HepG2 (cell line): Measurements from ENCODE around the gene SMG5. TPM values are rescaled to one million over a fixed set of nuclear protein-coding genes. Genes with fewer than 3 reads are reported as not detected.
A peak's percentile ranks its signal among the peaks of the same experiment; 100 is the strongest.

Experiments
- KLF15 ChIP-seq: sonication (generic); formaldehyde crosslinking; IDR thresholded peaks from 2 replicates; pipeline ENCODE4 v1.8.1; 2023; ENCODE audit warnings: borderline replicate concordance, mild to moderate bottlenecking, inconsistent platforms, missing genetic modification reagents, mixed read lengths
- MBNL3 ChIP-seq: fragments of 250-450 bp; sonication (Bioruptor Pico); conservative IDR thresholded peaks from 2 replicates; pipeline ENCODE4 v1.8.0; 2022; ENCODE audit warnings: mild to moderate bottlenecking, inconsistent platforms
- MED13 ChIP-seq: sonication (generic); formaldehyde crosslinking; IDR thresholded peaks from 2 replicates; pipeline ENCODE4 v1.5.0; 2020; ENCODE audit warnings: missing genetic modification reagents
- MLLT10 ChIP-seq: sonication (generic); formaldehyde crosslinking; IDR thresholded peaks from 2 replicates; pipeline ENCODE4 v1.4.0; 2020; ENCODE audit warnings: missing genetic modification reagents
- NR2F1 ChIP-seq, 2 experiments: fragments of 450-650 bp in 1 of 2; formaldehyde crosslinking in 1 of 2; IDR thresholded peaks; 2 replicates each; pipeline versions ENCODE4 v1.5.0 to v1.6.1; 2016 to 2020; ENCODE audit warnings: mild to moderate bottlenecking in 1 of 2, missing compliant biosample characterization in 1 of 2, missing genetic modification reagents in 1 of 2, moderate library complexity in 1 of 2
- SETDB1 ChIP-seq: sonication (generic); formaldehyde crosslinking; IDR thresholded peaks from 2 replicates; pipeline ENCODE4 v1.5.1; 2020; ENCODE audit warnings: missing genetic modification reagents, mild to moderate bottlenecking, borderline replicate concordance
- SUZ12 ChIP-seq: fragments of 150-350 bp; IDR thresholded peaks from 2 replicates; pipeline ENCODE4 v1.6.1; 2014; ENCODE audit warnings: low read depth, low read length
- TARDBP ChIP-seq: sonication (generic); formaldehyde crosslinking; IDR thresholded peaks from 2 replicates; pipeline ENCODE4 v1.8.0; 2022; ENCODE audit warnings: mild to moderate bottlenecking, missing genetic modification reagents
- TBL1XR1 ChIP-seq: fragments of 150-350 bp; IDR thresholded peaks from 2 replicates; pipeline ENCODE4 v1.6.1; 2014; ENCODE audit warnings: borderline replicate concordance, low read length; ENCODE audit not compliant: partially characterized antibody
- YY1 ChIP-seq: IDR thresholded peaks from 2 replicates; pipeline ENCODE4 v1.6.1; 2011; ENCODE audit warnings: low read length, low read depth, moderate library complexity, mild to moderate bottlenecking; ENCODE audit not compliant: insufficient read depth, insufficient replicate concordance
- ZFP37 ChIP-seq: sonication (generic); formaldehyde crosslinking; IDR thresholded peaks from 2 replicates; pipeline ENCODE4 v1.4.0; 2020; ENCODE audit warnings: missing genetic modification reagents, borderline replicate concordance
- ZNF441 ChIP-seq: sonication (generic); formaldehyde crosslinking; IDR thresholded peaks from 2 replicates; pipeline ENCODE4 v1.7.0; 2021; ENCODE audit warnings: missing genetic modification reagents, borderline replicate concordance
- ZNF768 ChIP-seq: sonication (generic); formaldehyde crosslinking; IDR thresholded peaks from 2 replicates; pipeline ENCODE4 v1.4.0; 2020; ENCODE audit warnings: missing genetic modification reagents
- ZNF782 ChIP-seq: sonication (generic); formaldehyde crosslinking; IDR thresholded peaks from 2 replicates; pipeline ENCODE4 v1.4.0; 2020; ENCODE audit warnings: missing genetic modification reagents, mild to moderate bottlenecking, borderline replicate concordance
- polyA plus RNA-seq, 8 experiments: library from polyadenylated mRNA; depleted of rRNA in 3 of 8; stranded (reverse) in 7 of 8; unstranded in 1 of 8; fragments of >200 nt; fragmentation: Illumina TruSeq in 4 of 8; extraction: Trizol in 4 of 8; gene quantifications; 2 replicates each; pipeline versions ENCODE4 v1.2.1 to v1.2.3, GENCODE V29; 2011 to 2016; ENCODE audit warnings: low read depth in 4 of 8, missing spikeins in 1 of 8, mixed read lengths in 1 of 8; ENCODE audit not compliant: insufficient read depth in 1 of 8
- total RNA-seq, 5 experiments: library from RNA; depleted of rRNA; stranded (reverse); fragments of >200 nt; fragmentation: Illumina TruSeq; extraction: Trizol; gene quantifications; 2 replicates each; pipeline ENCODE4 v1.2.3, GENCODE V29; 2016; ENCODE audit warnings: low read depth in 1 of 5
- TF ChIP-seq, protein P1 (sequence below): sonication (generic); formaldehyde crosslinking; IDR thresholded peaks from 2 replicates; pipeline ENCODE4 v1.4.0; 2020; ENCODE audit warnings: missing genetic modification reagents
- TF ChIP-seq, protein P2 (sequence below): sonication (generic); formaldehyde crosslinking; IDR thresholded peaks from 2 replicates; pipeline ENCODE4 v1.8.0; 2022; ENCODE audit warnings: mild to moderate bottlenecking, missing genetic modification reagents, moderate library complexity
- TF ChIP-seq, protein P3 (sequence below): sonication (generic); IDR thresholded peaks from 2 replicates; pipeline ENCODE4 v1.6.1; 2016; ENCODE audit warnings: low read depth, borderline replicate concordance
- TF ChIP-seq, protein P4 (sequence below): sonication (generic); formaldehyde crosslinking; IDR thresholded peaks from 2 replicates; pipeline ENCODE4 v1.5.1; 2020; ENCODE audit warnings: mild to moderate bottlenecking, missing genetic modification reagents, moderate library complexity
- TF ChIP-seq, protein P5 (sequence below): IDR thresholded peaks from 2 replicates; pipeline ENCODE4 v1.6.1; 2016; ENCODE audit warnings: missing compliant biosample characterization, missing genetic modification reagents, borderline replicate concordance

SMG5 gene
- total and polyA plus RNA-seq, 2 of the 13 experiments (the other 11 are each of a cell fraction or from before 2014, with no cell fraction given): 50.5 to 84.0 TPM

DNA sequence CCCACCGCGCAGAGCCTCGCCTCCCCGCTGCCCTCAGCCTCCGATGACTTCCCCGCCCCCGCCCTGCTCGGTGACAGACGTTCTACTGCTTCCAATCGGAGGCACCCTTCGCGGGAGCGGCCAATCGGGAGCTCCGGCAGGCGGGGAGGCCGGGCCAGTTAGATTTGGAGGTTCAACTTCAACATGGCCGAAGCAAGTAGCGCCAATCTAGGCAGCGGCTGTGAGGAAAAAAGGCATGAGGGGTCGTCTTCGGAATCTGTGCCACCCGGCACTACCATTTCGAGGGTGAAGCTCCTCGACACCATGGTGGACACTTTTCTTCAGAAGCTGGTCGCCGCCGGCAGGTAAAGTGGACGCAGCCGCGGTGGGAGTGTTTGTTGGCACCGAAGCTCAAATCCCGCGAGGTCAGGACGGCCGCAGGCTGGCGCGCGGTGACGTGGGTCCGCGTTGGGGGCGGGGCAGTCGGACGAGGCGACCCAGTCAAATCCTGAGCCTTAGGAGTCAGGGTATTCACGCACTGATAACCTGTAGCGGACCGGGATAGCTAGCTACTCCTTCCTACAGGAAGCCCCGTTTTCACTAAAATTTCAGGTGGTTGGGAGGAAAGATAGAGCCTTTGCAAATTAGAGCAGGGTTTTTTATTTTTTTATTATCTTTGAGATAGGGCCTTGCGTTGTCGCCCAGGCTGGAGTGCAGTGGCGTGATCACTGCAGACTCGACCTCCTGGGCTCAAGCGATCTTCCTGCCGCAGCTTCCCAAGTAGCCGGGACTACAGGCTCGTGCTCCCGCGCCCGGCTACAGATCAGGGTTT, 69.6 kb downstream of the SMG5 start, which contains the start of gene PMF1 (continued):
- TF ChIP-seq, protein P1, sequence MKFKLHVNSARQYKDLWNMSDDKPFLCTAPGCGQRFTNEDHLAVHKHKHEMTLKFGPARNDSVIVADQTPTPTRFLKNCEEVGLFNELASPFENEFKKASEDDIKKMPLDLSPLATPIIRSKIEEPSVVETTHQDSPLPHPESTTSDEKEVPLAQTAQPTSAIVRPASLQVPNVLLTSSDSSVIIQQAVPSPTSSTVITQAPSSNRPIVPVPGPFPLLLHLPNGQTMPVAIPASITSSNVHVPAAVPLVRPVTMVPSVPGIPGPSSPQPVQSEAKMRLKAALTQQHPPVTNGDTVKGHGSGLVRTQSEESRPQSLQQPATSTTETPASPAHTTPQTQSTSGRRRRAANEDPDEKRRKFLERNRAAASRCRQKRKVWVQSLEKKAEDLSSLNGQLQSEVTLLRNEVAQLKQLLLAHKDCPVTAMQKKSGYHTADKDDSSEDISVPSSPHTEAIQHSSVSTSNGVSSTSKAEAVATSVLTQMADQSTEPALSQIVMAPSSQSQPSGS (CRISPR knock-in tag): 0 out of 2 replicates have a peak, but pooled peaks have one; percentile 26
- TF ChIP-seq MLLT10 (CRISPR knock-in tag) (no peak), ZFP37 (CRISPR knock-in tag) (no peak; the same call in 1 of the 2 replicates), TARDBP (peak; percentile 66), SETDB1 (CRISPR knock-in tag) (no peak), ZNF782 (CRISPR knock-in tag) (peak; percentile 69; the same call in 1 of the 2 replicates), ZNF768 (no peak), ZNF441 (CRISPR knock-in tag) (peak; percentile 95), SUZ12 (no peak), MBNL3 (no peak), YY1 (peak; percentile 96), TBL1XR1 (no peak), NR2F1 (CRISPR knock-in tag; IDR thresholded peaks at IDR 0.05) (no peak), MED13 (CRISPR knock-in tag) (no peak; the same call in 1 of the 2 replicates), KLF15 (CRISPR knock-in tag) (peak; percentile 46; the same call in 1 of the 2 replicates)
- TF ChIP-seq, protein P2, sequence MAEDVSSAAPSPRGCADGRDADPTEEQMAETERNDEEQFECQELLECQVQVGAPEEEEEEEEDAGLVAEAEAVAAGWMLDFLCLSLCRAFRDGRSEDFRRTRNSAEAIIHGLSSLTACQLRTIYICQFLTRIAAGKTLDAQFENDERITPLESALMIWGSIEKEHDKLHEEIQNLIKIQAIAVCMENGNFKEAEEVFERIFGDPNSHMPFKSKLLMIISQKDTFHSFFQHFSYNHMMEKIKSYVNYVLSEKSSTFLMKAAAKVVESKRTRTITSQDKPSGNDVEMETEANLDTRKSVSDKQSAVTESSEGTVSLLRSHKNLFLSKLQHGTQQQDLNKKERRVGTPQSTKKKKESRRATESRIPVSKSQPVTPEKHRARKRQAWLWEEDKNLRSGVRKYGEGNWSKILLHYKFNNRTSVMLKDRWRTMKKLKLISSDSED (CRISPR knock-in tag): peak; percentile 58; the same call in 1 of the 2 replicates
- TF ChIP-seq, protein P3, sequence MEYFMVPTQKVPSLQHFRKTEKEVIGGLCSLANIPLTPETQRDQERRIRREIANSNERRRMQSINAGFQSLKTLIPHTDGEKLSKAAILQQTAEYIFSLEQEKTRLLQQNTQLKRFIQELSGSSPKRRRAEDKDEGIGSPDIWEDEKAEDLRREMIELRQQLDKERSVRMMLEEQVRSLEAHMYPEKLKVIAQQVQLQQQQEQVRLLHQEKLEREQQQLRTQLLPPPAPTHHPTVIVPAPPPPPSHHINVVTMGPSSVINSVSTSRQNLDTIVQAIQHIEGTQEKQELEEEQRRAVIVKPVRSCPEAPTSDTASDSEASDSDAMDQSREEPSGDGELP: peak; percentile 25; the same call in 1 of the 2 replicates
- TF ChIP-seq, protein P4, sequence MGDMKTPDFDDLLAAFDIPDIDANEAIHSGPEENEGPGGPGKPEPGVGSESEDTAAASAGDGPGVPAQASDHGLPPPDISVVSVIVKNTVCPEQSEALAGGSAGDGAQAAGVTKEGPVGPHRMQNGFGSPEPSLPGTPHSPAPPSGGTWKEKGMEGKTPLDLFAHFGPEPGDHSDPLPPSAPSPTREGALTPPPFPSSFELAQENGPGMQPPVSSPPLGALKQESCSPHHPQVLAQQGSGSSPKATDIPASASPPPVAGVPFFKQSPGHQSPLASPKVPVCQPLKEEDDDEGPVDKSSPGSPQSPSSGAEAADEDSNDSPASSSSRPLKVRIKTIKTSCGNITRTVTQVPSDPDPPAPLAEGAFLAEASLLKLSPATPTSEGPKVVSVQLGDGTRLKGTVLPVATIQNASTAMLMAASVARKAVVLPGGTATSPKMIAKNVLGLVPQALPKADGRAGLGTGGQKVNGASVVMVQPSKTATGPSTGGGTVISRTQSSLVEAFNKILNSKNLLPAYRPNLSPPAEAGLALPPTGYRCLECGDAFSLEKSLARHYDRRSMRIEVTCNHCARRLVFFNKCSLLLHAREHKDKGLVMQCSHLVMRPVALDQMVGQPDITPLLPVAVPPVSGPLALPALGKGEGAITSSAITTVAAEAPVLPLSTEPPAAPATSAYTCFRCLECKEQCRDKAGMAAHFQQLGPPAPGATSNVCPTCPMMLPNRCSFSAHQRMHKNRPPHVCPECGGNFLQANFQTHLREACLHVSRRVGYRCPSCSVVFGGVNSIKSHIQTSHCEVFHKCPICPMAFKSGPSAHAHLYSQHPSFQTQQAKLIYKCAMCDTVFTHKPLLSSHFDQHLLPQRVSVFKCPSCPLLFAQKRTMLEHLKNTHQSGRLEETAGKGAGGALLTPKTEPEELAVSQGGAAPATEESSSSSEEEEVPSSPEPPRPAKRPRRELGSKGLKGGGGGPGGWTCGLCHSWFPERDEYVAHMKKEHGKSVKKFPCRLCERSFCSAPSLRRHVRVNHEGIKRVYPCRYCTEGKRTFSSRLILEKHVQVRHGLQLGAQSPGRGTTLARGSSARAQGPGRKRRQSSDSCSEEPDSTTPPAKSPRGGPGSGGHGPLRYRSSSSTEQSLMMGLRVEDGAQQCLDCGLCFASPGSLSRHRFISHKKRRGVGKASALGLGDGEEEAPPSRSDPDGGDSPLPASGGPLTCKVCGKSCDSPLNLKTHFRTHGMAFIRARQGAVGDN (CRISPR knock-in tag): peak; percentile 95
- TF ChIP-seq, protein P5, sequence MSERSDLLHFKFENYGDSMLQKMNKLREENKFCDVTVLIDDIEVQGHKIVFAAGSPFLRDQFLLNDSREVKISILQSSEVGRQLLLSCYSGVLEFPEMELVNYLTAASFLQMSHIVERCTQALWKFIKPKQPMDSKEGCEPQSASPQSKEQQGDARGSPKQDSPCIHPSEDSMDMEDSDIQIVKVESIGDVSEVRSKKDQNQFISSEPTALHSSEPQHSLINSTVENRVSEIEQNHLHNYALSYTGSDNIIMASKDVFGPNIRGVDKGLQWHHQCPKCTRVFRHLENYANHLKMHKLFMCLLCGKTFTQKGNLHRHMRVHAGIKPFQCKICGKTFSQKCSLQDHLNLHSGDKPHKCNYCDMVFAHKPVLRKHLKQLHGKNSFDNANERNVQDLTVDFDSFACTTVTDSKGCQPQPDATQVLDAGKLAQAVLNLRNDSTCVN (CRISPR knock-in tag): no peak; the same call in 1 of the 2 replicates
